H1 (cell line): Measurements from ENCODE around the gene PLXND1. TPM values are rescaled to one million over a fixed set of nuclear protein-coding genes. Genes with fewer than 3 reads are reported as not detected.

Experiments
- CTCF ChIA-PET: fragments of 300-600 bp; sonication (Branson Sonifier 250); formaldehyde crosslinking; loops from one replicate; lab custom pipeline; 2021; ENCODE audit not compliant: partially characterized antibody; lab: Charles Lee
- POLR2A ChIA-PET: fragments of 300-600 bp; sonication (Branson Sonifier 250); formaldehyde crosslinking; loops from one replicate; lab custom pipeline; 2021; ENCODE audit warnings: inconsistent platforms; ENCODE audit not compliant: partially characterized antibody; lab: Charles Lee
- DNase-seq, 2 experiments: peaks; one replicate each; pipeline versions ENCODE4 v3.0.0 to v3.0.0-alpha.2; 2010 to 2022; ENCODE audit warnings: low spot score in 2 of 2, low read depth in 1 of 2, mixed read lengths in 1 of 2
- FAIRE-seq: peaks from 2 replicates; lab custom pipeline; 2011; peaks lifted over from hg19 to GRCh38; lab: Jason Lieb, UNC
- H2AFZ ChIP-seq: 2 replicates; pipeline ENCODE4 v1.8.1; 2012; ENCODE audit warnings: low read length, inconsistent platforms
- H2AK5ac ChIP-seq: 2 replicates; pipeline ENCODE4 v1.6.1; 2013; ENCODE audit warnings: low read depth, low read length
- H2BK120ac ChIP-seq: replicated peaks from 2 replicates; pipeline ENCODE3; 2013; ENCODE audit warnings: low read depth, low read length, inconsistent platforms
- H2BK12ac ChIP-seq: 2 replicates; pipeline ENCODE4 v1.6.1; 2013; ENCODE audit warnings: low read depth, low read length
- H2BK15ac ChIP-seq: 2 replicates; pipeline ENCODE4 v1.6.1; 2013; ENCODE audit warnings: low read length
- H2BK20ac ChIP-seq: 2 replicates; pipeline ENCODE4 v1.6.1; 2013; ENCODE audit warnings: low read length
- H2BK5ac ChIP-seq: 2 replicates; pipeline ENCODE4 v1.6.1; 2013; ENCODE audit warnings: low read depth, low read length
- H3K14ac ChIP-seq: 2 replicates; pipeline ENCODE4 v1.6.1; 2013; ENCODE audit warnings: inconsistent platforms; ENCODE audit not compliant: insufficient read length
- H3K18ac ChIP-seq: 2 replicates; pipeline ENCODE4 v1.6.1; 2013; ENCODE audit warnings: low read length; ENCODE audit errors: extremely low read depth
- H3K23ac ChIP-seq: 2 replicates; pipeline ENCODE4 v1.6.1; 2013; ENCODE audit warnings: inconsistent platforms; ENCODE audit not compliant: insufficient read length
- H3K23me2 ChIP-seq: 2 replicates; pipeline ENCODE4 v1.6.1; 2013; ENCODE audit warnings: low read depth, low read length
- H3K27ac ChIP-seq: 2 replicates; pipeline ENCODE4 v1.6.1; 2011; ENCODE audit warnings: low read depth, low read length, inconsistent platforms
- H3K27me3 ChIP-seq, 4 experiments: replicated peaks in 1 of 4; 1 replicate in 1 of 4; 2 replicates in 3 of 4; pipeline versions ENCODE4 v1.6.1 to v1.8.1; 2011 to 2013; ENCODE audit warnings: low read length in 3 of 4, mild to moderate bottlenecking in 3 of 4, inconsistent platforms in 2 of 4, mixed read lengths in 2 of 4, moderate library complexity in 1 of 4; ENCODE audit not compliant: control insufficient read depth in 3 of 4, insufficient read depth in 3 of 4; ENCODE audit errors: extremely low read depth in 1 of 4
- H3K36me3 ChIP-seq, 4 experiments: 2 replicates each; pipeline versions ENCODE4 v1.6.1 to v1.8.1; 2011 to 2013; ENCODE audit warnings: mild to moderate bottlenecking in 4 of 4, low read length in 3 of 4, moderate library complexity in 2 of 4, control low read depth in 1 of 4, inconsistent platforms in 1 of 4; ENCODE audit not compliant: insufficient read depth in 4 of 4, control insufficient read depth in 2 of 4
- H3K4ac ChIP-seq: replicated peaks from 2 replicates; pipeline ENCODE3; 2013; ENCODE audit warnings: low read length, low read depth, mixed read lengths, inconsistent platforms; ENCODE audit not compliant: insufficient read length
- H3K4me1 ChIP-seq, 4 experiments: replicated peaks in 1 of 4; 1 replicate in 1 of 4; 2 replicates in 3 of 4; pipeline versions ENCODE4 v1.6.1 to v1.8.1; 2011 to 2013; ENCODE audit warnings: low read length in 3 of 4, inconsistent platforms in 2 of 4, mixed read lengths in 1 of 4; ENCODE audit not compliant: insufficient read depth in 4 of 4, control insufficient read depth in 3 of 4
- H3K4me2 ChIP-seq, 2 experiments: 2 replicates each; pipeline versions ENCODE4 v1.6.1 to v1.8.1; 2011 to 2013; ENCODE audit warnings: low read depth in 2 of 2, low read length in 2 of 2, control low read depth in 1 of 2, inconsistent platforms in 1 of 2, mild to moderate bottlenecking in 1 of 2; ENCODE audit not compliant: insufficient read depth in 1 of 2
- H3K4me3 ChIP-seq, 4 experiments: fragments of 200-600, 300-600 bp in 1 of 4; sonication (generic), shearing (Covaris generic), sonication (Bioruptor Twin) in 1 of 4; 2 replicates each; pipeline versions ENCODE4 v1.5.1 to v1.8.1; 2011 to 2016; ENCODE audit warnings: low read length in 4 of 4, low read depth in 3 of 4, control low read depth in 2 of 4, inconsistent platforms in 2 of 4, mild to moderate bottlenecking in 2 of 4, mixed read lengths in 1 of 4, moderate library complexity in 1 of 4; ENCODE audit not compliant: insufficient read depth in 2 of 4; ENCODE audit errors: extremely low read depth in 1 of 4
- H3K56ac ChIP-seq: replicated peaks from 2 replicates; pipeline ENCODE3; 2013; ENCODE audit warnings: low read depth, mild to moderate bottlenecking, mixed read lengths, low read length, inconsistent platforms; ENCODE audit not compliant: insufficient read length
- H3K79me1 ChIP-seq: 2 replicates; pipeline ENCODE4 v1.6.1; 2013; ENCODE audit warnings: low read depth, low read length, control low read depth
- H3K79me2 ChIP-seq, 2 experiments: 2 replicates each; pipeline versions ENCODE4 v1.6.1 to v1.8.1; 2012 to 2013; ENCODE audit warnings: low read length in 2 of 2, mild to moderate bottlenecking in 2 of 2, inconsistent platforms in 1 of 2; ENCODE audit not compliant: insufficient read depth in 2 of 2, control insufficient read depth in 1 of 2
- H3K9ac ChIP-seq, 4 experiments: replicated peaks in 1 of 4; 1 replicate in 1 of 4; 2 replicates in 3 of 4; pipeline versions ENCODE4 v1.6.1 to v1.8.1; 2011 to 2013; ENCODE audit warnings: low read depth in 3 of 4, low read length in 3 of 4, control low read depth in 2 of 4, mild to moderate bottlenecking in 2 of 4, moderate library complexity in 2 of 4, inconsistent platforms in 1 of 4; ENCODE audit errors: extremely low read depth in 1 of 4
- H3K9me3 ChIP-seq, 2 experiments: 2 replicates each; pipeline versions ENCODE4 v1.6.1 to v1.8.1; 2012 to 2013; ENCODE audit warnings: mild to moderate bottlenecking in 2 of 2, moderate library complexity in 2 of 2, control low read depth in 1 of 2, inconsistent platforms in 1 of 2, low read depth in 1 of 2, low read length in 1 of 2, mixed read lengths in 1 of 2; ENCODE audit not compliant: insufficient read depth in 2 of 2
- H4K20me1 ChIP-seq, 2 experiments: replicated peaks in 1 of 2; 2 replicates each; pipeline versions ENCODE3 to v1.8.1; 2011 to 2013; ENCODE audit warnings: inconsistent platforms in 2 of 2, low read length in 2 of 2, mild to moderate bottlenecking in 1 of 2; ENCODE audit not compliant: insufficient read depth in 2 of 2, control insufficient read depth in 1 of 2
- H4K5ac ChIP-seq: 2 replicates; pipeline ENCODE4 v1.6.1; 2013; ENCODE audit warnings: low read length, low read depth, mixed read lengths, inconsistent platforms; ENCODE audit not compliant: insufficient read length
- H4K8ac ChIP-seq: 2 replicates; pipeline ENCODE4 v1.8.0; 2013; ENCODE audit warnings: mild to moderate bottlenecking, moderate library complexity, low read length, inconsistent platforms; ENCODE audit not compliant: insufficient read depth; ENCODE audit errors: extremely low read depth
- H4K91ac ChIP-seq: replicated peaks from 2 replicates; pipeline ENCODE3; 2013; ENCODE audit warnings: low read length, mixed read lengths, inconsistent platforms; ENCODE audit not compliant: insufficient read length
- CHD1 ChIP-seq: IDR thresholded peaks from 2 replicates; pipeline ENCODE4 v1.6.1; 2012; ENCODE audit warnings: low read depth, low read length, improper control_type of control experiment
- CREB1 ChIP-seq: IDR thresholded peaks from 2 replicates; pipeline ENCODE4 v1.6.1; 2012; ENCODE audit warnings: inconsistent platforms
- FOSL1 ChIP-seq: IDR thresholded peaks from 2 replicates; pipeline ENCODE4 v1.6.1; 2011; ENCODE audit warnings: mild to moderate bottlenecking, low read depth, low read length, moderate library complexity; ENCODE audit not compliant: insufficient read depth
- HDAC6 ChIP-seq: IDR thresholded peaks from one replicate; pipeline ENCODE4 v1.7.1; 2012; ENCODE audit warnings: low read depth, mild to moderate bottlenecking, inconsistent platforms, low read length, moderate library complexity
- JUN ChIP-seq: IDR thresholded peaks from 2 replicates; pipeline ENCODE4 v1.6.1; 2011; ENCODE audit warnings: low read depth, mild to moderate bottlenecking, improper control_type of control experiment, low read length
- JUND ChIP-seq: IDR thresholded peaks from 2 replicates; pipeline ENCODE4 v1.6.1; 2011; ENCODE audit warnings: mild to moderate bottlenecking, improper control_type of control experiment, low read length
- KDM1A ChIP-seq: fragments of 200-600, 300-600 bp; sonication (generic); IDR thresholded peaks from 2 replicates; pipeline ENCODE4 v1.7.1; 2016; ENCODE audit warnings: mild to moderate bottlenecking, low read length, borderline replicate concordance
- NANOG ChIP-seq: IDR thresholded peaks from 2 replicates; pipeline ENCODE4 v1.6.1; 2011; ENCODE audit warnings: low read length, low read depth, mild to moderate bottlenecking, inconsistent platforms; ENCODE audit not compliant: insufficient read depth, poor library complexity, severe bottlenecking
- NRF1 ChIP-seq: IDR thresholded peaks from 2 replicates; pipeline ENCODE4 v1.6.1; 2011; ENCODE audit warnings: mild to moderate bottlenecking, low read depth, low read length, improper control_type of control experiment
- RAD21 ChIP-seq, 2 experiments: IDR thresholded peaks in 1 of 2; conservative IDR thresholded peaks in 1 of 2; 2 replicates each; pipeline ENCODE4 v1.6.1; 2011; ENCODE audit warnings: low read depth in 2 of 2, low read length in 2 of 2, improper control_type of control experiment in 1 of 2, inconsistent platforms in 1 of 2, mild to moderate bottlenecking in 1 of 2, moderate library complexity in 1 of 2
- RBBP5 ChIP-seq: IDR thresholded peaks from 2 replicates; pipeline ENCODE4 v1.7.1; 2012; ENCODE audit warnings: low read depth, mild to moderate bottlenecking, inconsistent platforms, low read length, moderate library complexity, borderline replicate concordance
- SP1 ChIP-seq: IDR thresholded peaks from 2 replicates; pipeline ENCODE4 v1.6.1; 2011; ENCODE audit warnings: low read depth, low read length
- SP2 ChIP-seq: IDR thresholded peaks from 2 replicates; pipeline ENCODE4 v1.6.1; 2012; ENCODE audit warnings: mild to moderate bottlenecking, low read length, inconsistent platforms
- SRF ChIP-seq: IDR thresholded peaks from 2 replicates; pipeline ENCODE4 v1.6.1; 2011; ENCODE audit warnings: mild to moderate bottlenecking, low read depth, low read length, moderate library complexity
- TAF1 ChIP-seq: IDR thresholded peaks from 2 replicates; pipeline ENCODE4 v1.6.1; 2011; ENCODE audit warnings: mild to moderate bottlenecking, low read depth, low read length
- TBP ChIP-seq: IDR thresholded peaks from 2 replicates; pipeline ENCODE4 v1.6.1; 2011; ENCODE audit warnings: low read depth, low read length, improper control_type of control experiment
- WGBS, 2 experiments: shearing (Covaris generic) in 1 of 2; methylation state at CpG; one replicate each; pipeline versions ENCODE4 v1.1.6 to v1.1.7; 2013 to 2015; ENCODE audit warnings: low lambda C conversion rate in 2 of 2, mixed read lengths in 2 of 2, inconsistent platforms in 1 of 2, low coverage in 1 of 2, missing lambda C conversion rate in 1 of 2; ENCODE audit not compliant: insufficient replicate concordance in 2 of 2, insufficient coverage in 1 of 2, insufficient read length in 1 of 2; ENCODE audit errors: extremely low coverage in 1 of 2, missing lambda C conversion rate in 1 of 2; 5-methylcytosine and 5-hydroxymethylcytosine counted together
- polyA plus RNA-seq, 7 experiments: library from polyadenylated mRNA; depleted of rRNA in 3 of 7; stranded (reverse) in 5 of 7; unstranded in 2 of 7; fragments of >200 nt in 5 of 7; fragments of 200-250 nt in 2 of 7; gene quantifications; 1 replicate in 5 of 7; 2 replicates in 1 of 7; 4 replicates in 1 of 7; pipeline versions ENCODE4 v1.2.1 to v1.2.3, GENCODE V29; 2011 to 2013; ENCODE audit warnings: missing spikeins in 2 of 7, mixed read lengths in 2 of 7
- total RNA-seq: library from RNA; stranded (reverse); fragmentation: NEBNext Ultra II Directional; extraction: Animal tissue kit (Norgen Biotek cat#: 25700); gene quantifications from 2 replicates; pipeline ENCODE4 v1.2.1, GENCODE V29; 2021

The PLXND1 gene
- total and polyA plus RNA-seq, 2 of the 8 experiments (the other 6 are each of a cell fraction or from before 2014, with no cell fraction given) = 17.7 to 66.4 TPM

- Histone ChIP-seq H3K18ac (no peak overlapping the region), H3K27me3 (no peaks in the 10 kb centered on the region), H2BK5ac (no peak overlapping the region), H4K5ac (no peak overlapping the region), H2BK12ac (no peak overlapping the region), H2AFZ (no peak overlapping the region), H3K79me2 (no peaks in the 10 kb centered on the region), H3K4ac (no peak overlapping the region), H3K79me1 (no peaks in the 10 kb centered on the region), H2BK20ac (no peak overlapping the region), H3K4me2 (no peak overlapping the region), H3K4me1 (no peaks in the 10 kb centered on the region; a peak in 1 of 7 replicates), H3K56ac (no peak overlapping the region), H2BK120ac (no peak overlapping the region), H3K23me2 (no peaks in the 10 kb centered on the region), H3K36me3 (no peaks in the 10 kb centered on the region; a peak in 2 of 8 replicates), H3K4me3 (no peak overlapping the region), H3K23ac (no peak overlapping the region), H3K14ac (no peak overlapping the region), H4K20me1 (no peaks in the 10 kb centered on the region), H2BK15ac (no peak overlapping the region), H2AK5ac (no peak overlapping the region), H3K9ac (no peak overlapping the region), H3K9me3 (no peaks in the 10 kb centered on the region), H3K27ac (no peak overlapping the region), H4K91ac (no peak overlapping the region), H4K8ac (no peak overlapping the region)
- CTCF ChIA-PET = interaction anchor here (1.4 to 2.1 kb wide), 5 partner anchors 16 to 87 kb away, joined by 3 to 9 read pairs (median 4); partner anchors contain the start of gene PLXND1
- no peak for FAIRE-seq
- no peak for DNase-seq
- POLR2A ChIA-PET = interaction anchor here (2.8 kb wide), 1 partner anchor 9 kb away, joined by 12 read pairs; the partner anchor contains the start of gene RHO
- WGBS, 2 experiments = 88% methylated on average over 8 of the region's 8 CpGs; no CpG with 5 or more reads in 1 of the 2 experiments
- TF ChIP-seq NANOG (no peak), FOSL1 (no peak), JUND (no peak), CHD1 (no peak), TAF1 (no peak), SRF (no peak), HDAC6 (no peak), JUN (no peak), TBP (no peak), RAD21 (IDR thresholded peaks at IDR 0.05 in 1 of 2, conservative IDR thresholded peaks at IDR 0.05 in 1 of 2; ENCODE audit: low read depth in 2 of 2, low read length in 2 of 2) (no peak), RBBP5 (no peak), KDM1A (no peak), CREB1 (no peak), SP1 (no peak), SP2 (no peak), NRF1 (no peak)
Observed at GRCh38 chr3:129518581-129518980, 87.9 kb downstream of the PLXND1 start.
